Endothelial cell of umbilical vein (primary cell): ENCODE measurements around the gene TOP1. TPM values are rescaled to one million over a fixed set of nuclear protein-coding genes. Genes with fewer than 3 reads are reported as not detected.

ENCODE experiments used
- BruUV-seq: library from RNA; stranded (reverse); fragments of 400-500 nt; replicated peaks from 2 replicates; lab custom pipeline; 2021; lab: Mats Ljungman, UMichigan
- CTCF ChIA-PET: fragments of 300-600, 350-600 bp; sonication (Branson Sonifier 250); formaldehyde crosslinking; loops from one replicate; lab custom pipeline; 2021; ENCODE audit warnings: antibody characterized with exemption, inconsistent platforms; lab: Charles Lee
- POLR2A ChIA-PET: fragments of 300-600, 350-600 bp; sonication (Branson Sonifier 250); formaldehyde crosslinking; loops from one replicate; lab custom pipeline; 2021; ENCODE audit warnings: antibody characterized with exemption, inconsistent platforms; lab: Charles Lee
- DNase-seq: peaks from one replicate; pipeline ENCODE4 v3.0.0-alpha.2; 2011; ENCODE audit warnings: low read depth, low spot score
- FAIRE-seq: peaks from 2 replicates; lab custom pipeline; 2011; peaks lifted over from hg19 to GRCh38; lab: Jason Lieb, UNC
- H2AFZ ChIP-seq: 2 replicates; pipeline ENCODE4 v1.6.0; 2012; ENCODE audit warnings: low read depth, low read length, control low read depth, inconsistent platforms
- H3K27ac ChIP-seq: 2 replicates; pipeline ENCODE4 v1.5.1; 2011; ENCODE audit warnings: low read depth, mild to moderate bottlenecking, control low read depth, low read length, moderate library complexity; ENCODE audit not compliant: insufficient read depth
- H3K27me3 ChIP-seq, 2 experiments: 2 replicates each; pipeline versions ENCODE4 v1.6.0 to v1.6.1; 2011; ENCODE audit warnings: low read length in 2 of 2, mixed read lengths in 1 of 2; ENCODE audit not compliant: control insufficient read depth in 2 of 2, insufficient read depth in 2 of 2
- H3K36me3 ChIP-seq, 2 experiments: 2 replicates in 1 of 2; 3 replicates in 1 of 2; pipeline ENCODE4 v1.5.1; 2011; ENCODE audit warnings: low read length in 2 of 2, mild to moderate bottlenecking in 1 of 2, moderate library complexity in 1 of 2; ENCODE audit not compliant: control insufficient read depth in 2 of 2, insufficient read depth in 2 of 2; ENCODE audit errors: extremely low read depth in 1 of 2
- H3K4me1 ChIP-seq: 3 replicates; pipeline ENCODE4 v1.5.1; 2011; ENCODE audit warnings: mild to moderate bottlenecking, low read length; ENCODE audit not compliant: control insufficient read depth, insufficient read depth; ENCODE audit errors: extremely low read depth
- H3K4me2 ChIP-seq: 2 replicates; pipeline ENCODE4 v1.6.1; 2011; ENCODE audit warnings: low read length, control low read depth, mixed read lengths; ENCODE audit not compliant: insufficient read depth
- H3K4me3 ChIP-seq, 3 experiments: fragments of 200-600 bp in 1 of 3; sonication (generic), shearing (Covaris generic) in 1 of 3; replicated peaks in 1 of 3; 2 replicates each; pipeline ENCODE4 v1.5.1; 2011 to 2016; ENCODE audit warnings: control low read depth in 3 of 3, low read length in 3 of 3, mild to moderate bottlenecking in 2 of 3, inconsistent platforms in 1 of 3, low read depth in 1 of 3, moderate library complexity in 1 of 3; ENCODE audit not compliant: insufficient read depth in 1 of 3
- H3K79me2 ChIP-seq: 2 replicates; pipeline ENCODE4 v1.6.0; 2012; ENCODE audit warnings: low read length, inconsistent platforms; ENCODE audit not compliant: control insufficient read depth, insufficient read depth
- H3K9ac ChIP-seq: replicated peaks from 2 replicates; pipeline ENCODE3; 2011; ENCODE audit warnings: low read length, control low read depth; ENCODE audit not compliant: insufficient read depth; ENCODE audit errors: extremely low read depth
- H3K9me1 ChIP-seq: replicated peaks from 3 replicates; pipeline ENCODE4 v1.6.0; 2011; ENCODE audit warnings: mild to moderate bottlenecking, low read length; ENCODE audit not compliant: control insufficient read depth, insufficient read depth; ENCODE audit errors: extremely low read depth
- H3K9me3 ChIP-seq: replicated peaks from 2 replicates; pipeline ENCODE4 v1.5.1; 2012; ENCODE audit warnings: low read length, inconsistent platforms; ENCODE audit not compliant: control insufficient read depth, insufficient read depth
- H4K20me1 ChIP-seq: replicated peaks from 2 replicates; pipeline ENCODE3; 2011; ENCODE audit warnings: mild to moderate bottlenecking, low read length; ENCODE audit not compliant: control insufficient read depth, insufficient read depth; ENCODE audit errors: extremely low read depth
- EZH2 ChIP-seq: IDR thresholded peaks from 2 replicates; pipeline ENCODE4 v1.6.1; 2012; ENCODE audit warnings: borderline replicate concordance, low read depth, mild to moderate bottlenecking, moderate library complexity, low read length, inconsistent platforms; ENCODE audit not compliant: severe bottlenecking
- FOS ChIP-seq: IDR thresholded peaks from 2 replicates; pipeline ENCODE4 v1.6.1; 2011; ENCODE audit warnings: mild to moderate bottlenecking, low read length, moderate library complexity, borderline replicate concordance; ENCODE audit not compliant: insufficient read depth
- GATA2 ChIP-seq: IDR thresholded peaks from 2 replicates; pipeline ENCODE4 v1.7.0; 2011; ENCODE audit warnings: low read depth, mild to moderate bottlenecking, moderate library complexity, mixed read lengths, low read length; ENCODE audit not compliant: insufficient read length, insufficient read depth
- JUN ChIP-seq: IDR thresholded peaks from 2 replicates; pipeline ENCODE4 v1.6.1; 2011; ENCODE audit warnings: borderline replicate concordance, low read depth; ENCODE audit not compliant: insufficient read length, insufficient read depth
- MYC ChIP-seq: IDR thresholded peaks from one replicate; pipeline ENCODE4 v1.6.1; 2011; ENCODE audit warnings: mild to moderate bottlenecking, low read depth, low read length
- POLR2A ChIP-seq: IDR thresholded peaks from 2 replicates; pipeline ENCODE4 v1.6.1; 2012; ENCODE audit warnings: low read depth, mild to moderate bottlenecking, control low read depth, low read length
- POLR2AphosphoS5 ChIP-seq: IDR thresholded peaks from 2 replicates; pipeline ENCODE4 v1.6.1; 2012; ENCODE audit warnings: low read depth, mild to moderate bottlenecking, control low read depth, low read length, moderate library complexity; ENCODE audit not compliant: insufficient read depth
- dilution Hi-C: fragments of 300-500 bp; cut with MboI; formaldehyde crosslinking; loops from one replicate; pipeline ENCODE4 v1.15.0; 2019; ENCODE audit warnings: low sequenced_read_pairs; ENCODE audit not compliant: extremely low pct_ligation_motif_present
- intact Hi-C: fragments of 100-400 bp; cut with micrococcal nuclease; formaldehyde crosslinking; loops from one replicate; pipeline ENCODE4 v1.10.0; 2022
- polyA plus RNA-seq, 4 experiments: library from polyadenylated mRNA; depleted of rRNA in 3 of 4; stranded (reverse) in 3 of 4; unstranded in 1 of 4; fragments of >200 nt; gene quantifications; 2 replicates each; pipeline versions ENCODE4 v1.2.1 to v1.2.3, GENCODE V29; 2011 to 2012; ENCODE audit warnings: missing spikeins in 1 of 4
- total RNA-seq: library from RNA; stranded (reverse); gene quantifications from 2 replicates; pipeline ENCODE4 v1.2.3, GENCODE V29; 2021
- TF ChIP-seq, protein P1 (sequence below): IDR thresholded peaks from 2 replicates; pipeline ENCODE4 v1.6.1; 2011; ENCODE audit not compliant: insufficient read depth, insufficient read length
- TF ChIP-seq, protein P2 (sequence below), 2 donors: IDR thresholded peaks; 1 replicate in 1 of 2; 2 replicates in 1 of 2; pipeline ENCODE4 v1.5.1; 2011; ENCODE audit warnings: low read length in 2 of 2, mild to moderate bottlenecking in 2 of 2, moderate library complexity in 2 of 2, control low read depth in 1 of 2, inconsistent platforms in 1 of 2, low read depth in 1 of 2; ENCODE audit not compliant: insufficient read depth in 1 of 2; ENCODE audit errors: extremely low read depth in 1 of 2

Gene TOP1
- total and polyA plus RNA-seq, 2 donors (not counting 3 experiments of a cell fraction or from before 2014, with no cell fraction given) = 7.0 to 77.4 TPM

DNA sequence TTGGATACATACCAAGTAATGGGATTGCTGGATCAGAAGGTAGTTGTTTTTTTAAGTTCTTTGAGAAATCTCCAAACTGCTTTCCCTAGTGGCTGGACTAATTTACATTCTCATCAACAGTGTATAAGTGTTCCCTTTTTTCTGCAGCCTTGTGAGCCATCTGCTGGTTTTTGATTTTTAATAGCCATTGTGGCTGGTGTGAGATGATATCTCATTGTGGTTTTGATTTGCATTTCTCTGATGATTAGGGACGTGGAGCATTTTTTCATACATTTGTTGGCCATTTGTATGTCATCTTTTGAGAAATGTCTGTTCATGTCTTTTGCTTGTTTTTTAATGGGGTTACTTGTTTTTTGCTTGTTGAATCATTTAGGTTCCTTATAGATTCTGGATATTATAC, 34.8 kb downstream of the TOP1 start:
- DNase-seq (no peak), FAIRE-seq (no peak)
- intact Hi-C loops = no loop called here
- Histone ChIP-seq H3K4me3 (no peak overlapping the region), H3K27ac (no peak overlapping the region), H4K20me1 (peaks cover 12% of the 10 kb centered on the region), H3K9me1 (no peaks in the 10 kb centered on the region), H3K9ac (no peak overlapping the region), H3K27me3 (no peaks in the 10 kb centered on the region), H2AFZ (no peak overlapping the region), H3K36me3 (peaks cover 4 to 17% of the 10 kb centered on the region in 2 experiments), H3K4me2 (no peak overlapping the region), H3K4me1 (peaks cover 11% of the 10 kb centered on the region), H3K9me3 (no peaks in the 10 kb centered on the region), H3K79me2 (peaks cover 94% of the 10 kb centered on the region)
- CTCF ChIA-PET = interaction anchor here (1.2 kb wide), 1 partner anchor 10 kb away, joined by 4 read pairs; no protein-coding TSS in a partner anchor
- no TSS peak for BruUV-seq
- POLR2A ChIA-PET = no interaction called here
- no peak for TF ChIP-seq FOS
- TF ChIP-seq, protein P1, sequence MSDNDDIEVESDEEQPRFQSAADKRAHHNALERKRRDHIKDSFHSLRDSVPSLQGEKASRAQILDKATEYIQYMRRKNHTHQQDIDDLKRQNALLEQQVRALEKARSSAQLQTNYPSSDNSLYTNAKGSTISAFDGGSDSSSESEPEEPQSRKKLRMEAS = no peak
- no peak for TF ChIP-seq POLR2A
- TF ChIP-seq EZH2 = no peak
- TF ChIP-seq JUN = no peak
- no peak for TF ChIP-seq GATA2
- TF ChIP-seq POLR2AphosphoS5 = no peak
- no peak for TF ChIP-seq MYC
- TF ChIP-seq, protein P2, sequence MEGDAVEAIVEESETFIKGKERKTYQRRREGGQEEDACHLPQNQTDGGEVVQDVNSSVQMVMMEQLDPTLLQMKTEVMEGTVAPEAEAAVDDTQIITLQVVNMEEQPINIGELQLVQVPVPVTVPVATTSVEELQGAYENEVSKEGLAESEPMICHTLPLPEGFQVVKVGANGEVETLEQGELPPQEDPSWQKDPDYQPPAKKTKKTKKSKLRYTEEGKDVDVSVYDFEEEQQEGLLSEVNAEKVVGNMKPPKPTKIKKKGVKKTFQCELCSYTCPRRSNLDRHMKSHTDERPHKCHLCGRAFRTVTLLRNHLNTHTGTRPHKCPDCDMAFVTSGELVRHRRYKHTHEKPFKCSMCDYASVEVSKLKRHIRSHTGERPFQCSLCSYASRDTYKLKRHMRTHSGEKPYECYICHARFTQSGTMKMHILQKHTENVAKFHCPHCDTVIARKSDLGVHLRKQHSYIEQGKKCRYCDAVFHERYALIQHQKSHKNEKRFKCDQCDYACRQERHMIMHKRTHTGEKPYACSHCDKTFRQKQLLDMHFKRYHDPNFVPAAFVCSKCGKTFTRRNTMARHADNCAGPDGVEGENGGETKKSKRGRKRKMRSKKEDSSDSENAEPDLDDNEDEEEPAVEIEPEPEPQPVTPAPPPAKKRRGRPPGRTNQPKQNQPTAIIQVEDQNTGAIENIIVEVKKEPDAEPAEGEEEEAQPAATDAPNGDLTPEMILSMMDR (IDR thresholded peaks at IDR 0.05; ENCODE audit: extremely low read depth in 1 of 2, insufficient read depth in 1 of 2, low read depth in 1 of 2, low read length in 2 of 2) = no peak
- dilution Hi-C loops = no loop called here
